Thyroid gland (tissue), 4 donors: ENCODE data around the gene C20orf144. TPM values are rescaled to one million over a fixed set of nuclear protein-coding genes. Genes with fewer than 3 reads are reported as not detected.

Experiments used
- DNase-seq, 2 donors: peaks; one replicate each; pipeline ENCODE4 v3.0.0-alpha.2; 2019
- H3K27ac ChIP-seq, 3 donors: fragments of 200-600 bp; sonication (generic); 1 replicate in 2 of 3; 2 replicates in 1 of 3; pipeline ENCODE4 v1.5.1; 2016 to 2019; ENCODE audit warnings: mild to moderate bottlenecking in 1 of 3, moderate library complexity in 1 of 3
- H3K27me3 ChIP-seq: fragments of 200-600 bp; sonication (generic); one replicate; pipeline ENCODE4 v1.5.1; 2019
- H3K36me3 ChIP-seq, 2 donors: fragments of 200-600 bp; sonication (generic); one replicate each; pipeline ENCODE4 v1.5.1; 2016 to 2019
- H3K4me1 ChIP-seq, 2 donors: fragments of 200-600 bp; sonication (generic); one replicate each; pipeline ENCODE4 v1.5.1; 2017 to 2019
- H3K4me3 ChIP-seq, 3 donors: fragments of 200-600 bp; sonication (generic); replicated peaks in 1 of 3; 1 replicate in 2 of 3; 2 replicates in 1 of 3; pipeline ENCODE4 v1.5.1; 2016; ENCODE audit warnings: mild to moderate bottlenecking in 1 of 3
- H3K9me3 ChIP-seq: fragments of 200-600 bp; sonication (generic); one replicate; pipeline ENCODE4 v1.5.1; 2017
- POLR2A ChIP-seq, 2 donors: fragments of 450-650 bp; IDR thresholded peaks; one replicate each; pipeline ENCODE4 v1.6.1; 2017; ENCODE audit warnings: antibody characterized with exemption in 2 of 2, mild to moderate bottlenecking in 2 of 2, moderate library complexity in 1 of 2
- WGBS, 2 donors: methylation state at CpG; one replicate each; pipeline ENCODE4 v1.1.5; 2017; 5-methylcytosine and 5-hydroxymethylcytosine counted together
- intact Hi-C: fragments of 100-400 bp; cut with DNase I; formaldehyde crosslinking; loops from one replicate; pipeline ENCODE4 v1.15.1; 2023
- total RNA-seq, 4 donors: library from RNA; depleted of rRNA; stranded (reverse); fragments of >200 nt; gene quantifications; one replicate each; pipeline ENCODE4 v1.2.3, GENCODE V29; 2016
- TF ChIP-seq, protein P1 (sequence below), 6 experiments: fragments of 200-600 bp in 3 of 6; fragments of 450-650 bp in 3 of 6; sonication (generic) in 3 of 6; IDR thresholded peaks; one replicate each; pipeline ENCODE4 v1.5.1; 2016 to 2019; ENCODE audit warnings: antibody characterized with exemption in 6 of 6, mild to moderate bottlenecking in 2 of 6, inconsistent platforms in 1 of 6, moderate library complexity in 1 of 6

C20orf144 gene
- total RNA-seq, 4 donors from 2014 or later: 0.13 TPM; not detected in 3

GRCh38 chr20:33707668-33708067 lies 45.5 kb downstream of the C20orf144 start:
- intact Hi-C loops: no loop called here
- Histone ChIP-seq H3K9me3 (no peaks in the 10 kb centered on the region), H3K36me3 (peaks cover 0 to 9% of the 10 kb centered on the region in 2 donors), H3K4me1 (peaks cover 0 to 10% of the 10 kb centered on the region in 2 donors), H3K27me3 (no peaks in the 10 kb centered on the region), H3K4me3 (no peak overlapping the region), H3K27ac (no peak overlapping the region)
- 84 to 89% methylated on average over 11 of the region's 11 CpGs for WGBS, 2 donors
- TF ChIP-seq, protein P1, sequence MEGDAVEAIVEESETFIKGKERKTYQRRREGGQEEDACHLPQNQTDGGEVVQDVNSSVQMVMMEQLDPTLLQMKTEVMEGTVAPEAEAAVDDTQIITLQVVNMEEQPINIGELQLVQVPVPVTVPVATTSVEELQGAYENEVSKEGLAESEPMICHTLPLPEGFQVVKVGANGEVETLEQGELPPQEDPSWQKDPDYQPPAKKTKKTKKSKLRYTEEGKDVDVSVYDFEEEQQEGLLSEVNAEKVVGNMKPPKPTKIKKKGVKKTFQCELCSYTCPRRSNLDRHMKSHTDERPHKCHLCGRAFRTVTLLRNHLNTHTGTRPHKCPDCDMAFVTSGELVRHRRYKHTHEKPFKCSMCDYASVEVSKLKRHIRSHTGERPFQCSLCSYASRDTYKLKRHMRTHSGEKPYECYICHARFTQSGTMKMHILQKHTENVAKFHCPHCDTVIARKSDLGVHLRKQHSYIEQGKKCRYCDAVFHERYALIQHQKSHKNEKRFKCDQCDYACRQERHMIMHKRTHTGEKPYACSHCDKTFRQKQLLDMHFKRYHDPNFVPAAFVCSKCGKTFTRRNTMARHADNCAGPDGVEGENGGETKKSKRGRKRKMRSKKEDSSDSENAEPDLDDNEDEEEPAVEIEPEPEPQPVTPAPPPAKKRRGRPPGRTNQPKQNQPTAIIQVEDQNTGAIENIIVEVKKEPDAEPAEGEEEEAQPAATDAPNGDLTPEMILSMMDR (IDR thresholded peaks at IDR 0.05): no peak
- no peak for TF ChIP-seq POLR2A (IDR thresholded peaks at IDR 0.05)
- no peak for DNase-seq

- no peak for TF ChIP-seq POLR2A (IDR thresholded peaks at IDR 0.05)
- TF ChIP-seq, protein P1 (IDR thresholded peaks at IDR 0.05): no peak
These were observed 47.3 kb downstream of the C20orf144 start for GRCh38 chr20:33709398-33709797.

DNA sequence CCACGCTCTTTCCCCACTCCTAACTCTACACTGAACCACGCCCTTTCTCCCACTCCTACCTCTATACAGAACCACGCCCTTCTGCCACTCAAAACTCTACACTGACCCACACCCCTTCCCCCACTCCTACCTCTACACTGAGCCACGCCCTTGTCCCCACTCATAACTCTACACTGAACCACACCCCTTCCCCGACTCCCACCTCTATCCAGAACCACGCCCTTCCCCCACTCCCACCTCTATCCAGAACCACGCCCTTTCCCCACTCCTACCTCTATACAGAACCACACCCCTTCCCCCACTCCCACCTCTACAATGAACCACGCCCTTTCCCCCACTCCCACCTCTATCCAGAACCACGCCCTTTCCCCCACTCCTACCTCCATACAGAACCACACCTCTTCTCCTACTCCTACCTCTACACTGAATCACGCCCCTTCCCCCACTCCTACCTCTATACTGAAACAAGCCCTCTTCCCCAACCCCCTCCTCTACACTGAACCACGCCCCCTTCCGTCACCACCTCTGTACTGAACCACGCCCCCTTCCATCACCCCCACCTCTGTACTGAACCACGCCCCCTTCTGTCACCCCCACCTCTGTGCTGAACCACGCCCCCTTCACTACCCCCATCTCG lies 47.9 kb downstream of the C20orf144 start:
- no peak overlapping the region for H3K4me3 ChIP-seq
- 82 to 90% methylated on average over 16 of the region's 16 CpGs for WGBS, 2 donors
- H3K36me3 ChIP-seq: peaks cover 0 to 15% of the 10 kb centered on the region in 2 donors
- intact Hi-C loops: no loop called here
- no peak overlapping the region for H3K27ac ChIP-seq
- no peak for TF ChIP-seq POLR2A (IDR thresholded peaks at IDR 0.05)
- TF ChIP-seq, protein P1 (IDR thresholded peaks at IDR 0.05): no peak
- DNase-seq: no peak
- peaks cover 0 to 5% of the 10 kb centered on the region in 2 donors for H3K4me1 ChIP-seq
- H3K27me3 ChIP-seq: no peaks in the 10 kb centered on the region
- H3K9me3 ChIP-seq: no peaks in the 10 kb centered on the region

More at GRCh38 chr20:33709398-33709797, 47.3 kb downstream of the C20orf144 start:
- 82 to 97% methylated on average over 2 of the region's 2 CpGs for WGBS, 2 donors
- no peak for DNase-seq
- Histone ChIP-seq H3K4me3 (no peak overlapping the region), H3K4me1 (peaks cover 0 to 5% of the 10 kb centered on the region in 2 donors), H3K36me3 (peaks cover 0 to 15% of the 10 kb centered on the region in 2 donors), H3K27ac (peak overlapping the region in 1 of 3 donors; percentile 10), H3K27me3 (no peaks in the 10 kb centered on the region), H3K9me3 (no peaks in the 10 kb centered on the region)
- intact Hi-C loops: no loop called here

DNA sequence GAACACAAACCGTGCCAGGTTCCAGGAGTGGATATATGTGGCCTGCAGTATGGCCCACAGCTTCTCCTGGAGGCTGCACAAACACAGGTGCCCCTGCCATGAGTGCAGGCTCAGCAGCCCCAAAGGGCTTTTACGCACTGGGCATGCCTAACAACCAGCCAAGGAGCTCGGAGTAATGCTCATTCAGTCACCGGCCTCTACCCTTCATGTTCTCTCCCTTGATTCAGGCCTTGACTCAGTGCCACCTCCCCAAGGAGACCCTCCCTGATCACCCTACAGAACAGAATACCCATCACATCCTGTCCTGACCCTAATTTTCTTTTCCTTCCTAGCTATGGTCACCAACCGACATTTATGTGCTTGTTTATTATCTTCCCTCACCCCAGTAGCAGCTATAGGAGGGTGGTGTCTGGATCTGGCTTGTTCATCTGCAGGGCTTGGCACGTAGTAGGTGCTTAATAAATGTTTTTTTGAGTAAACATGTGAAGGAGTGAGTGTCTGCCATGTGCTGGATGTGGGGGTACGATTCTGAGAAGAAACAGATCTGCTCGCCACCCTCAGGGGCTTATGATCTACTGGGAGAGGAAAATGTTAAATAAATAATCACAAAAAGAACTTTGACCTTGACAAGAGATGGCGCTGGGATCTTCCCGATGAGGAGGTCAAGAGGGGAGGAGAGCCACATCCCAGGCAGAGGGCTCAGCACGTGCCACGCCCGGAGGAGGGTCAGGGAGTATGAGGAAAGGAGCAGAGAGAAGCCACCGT lies 48.7 kb downstream of the C20orf144 start:
- H3K4me1 ChIP-seq: peaks cover 0 to 5% of the 10 kb centered on the region in 2 donors
- peaks cover 0 to 15% of the 10 kb centered on the region in 2 donors for H3K36me3 ChIP-seq

More for the DNA sequence above, 48.7 kb downstream of the C20orf144 start:
- WGBS, 2 donors: 78 to 83% methylated on average over 13 to 14 of the region's 14 CpGs
- no peak overlapping the region for H3K27ac ChIP-seq
- H3K9me3 ChIP-seq: no peaks in the 10 kb centered on the region
- no peak for DNase-seq
- H3K4me3 ChIP-seq: no peak overlapping the region
- no peaks in the 10 kb centered on the region for H3K27me3 ChIP-seq
- TF ChIP-seq POLR2A (IDR thresholded peaks at IDR 0.05): no peak
- TF ChIP-seq, protein P1 (IDR thresholded peaks at IDR 0.05): no peak
- intact Hi-C loops: no loop called here
